B cell (primary cell): Measurements from ENCODE around the gene DMC1. TPM values are rescaled to one million over a fixed set of nuclear protein-coding genes. Genes with fewer than 3 reads are reported as not detected.
"Not testable (repeated sequence)": the region's sequence is repeated elsewhere in the genome, so short reads cannot be mapped to it uniquely, and the experiment has no call there.

Source experiments
- ATAC-seq: fragments of 200-7000 bp; cut with Tn5 transposase; one replicate; pipeline ENCODE4 v1.10.0; 2021; ENCODE audit warnings: low read depth, mild to moderate bottlenecking, moderate number of reproducible peaks, moderate library complexity
- CTCF ChIA-PET: fragments of 350-600 bp; sonication (Branson Sonifier 250); formaldehyde crosslinking; loops from one replicate; lab custom pipeline; 2021; ENCODE audit warnings: antibody characterized with exemption, inconsistent platforms; lab: Charles Lee
- POLR2A ChIA-PET: fragments of 350-600 bp; sonication (Branson Sonifier 250); formaldehyde crosslinking; loops from one replicate; lab custom pipeline; 2021; ENCODE audit warnings: antibody characterized with exemption; lab: Charles Lee
- DNase-seq: peaks from one replicate; pipeline ENCODE4 v3.0.0; 2013
- H2AFZ ChIP-seq: 2 replicates; pipeline ENCODE4 v1.6.1; 2012; ENCODE audit warnings: mild to moderate bottlenecking, low read depth, low read length; ENCODE audit not compliant: insufficient read depth, poor library complexity, severe bottlenecking
- H3K27ac ChIP-seq, 2 donors: 1 replicate in 1 of 2; 2 replicates in 1 of 2; pipeline ENCODE4 v1.5.1; 2012 to 2013; ENCODE audit warnings: low read length in 2 of 2, mild to moderate bottlenecking in 2 of 2, moderate library complexity in 1 of 2
- H3K27me3 ChIP-seq, 4 experiments: fragments of 200-600 bp in 1 of 4; sonication (generic) in 1 of 4; replicated peaks in 1 of 4; 1 replicate in 2 of 4; 2 replicates in 2 of 4; pipeline versions ENCODE4 v1.6.1 to v1.7.0; 2013 to 2016; ENCODE audit warnings: low read length in 3 of 4, mild to moderate bottlenecking in 2 of 4, mixed read lengths in 1 of 4, moderate library complexity in 1 of 4; ENCODE audit not compliant: insufficient read depth in 4 of 4, control insufficient read depth in 3 of 4; ENCODE audit errors: control extremely low read depth in 1 of 4
- H3K36me3 ChIP-seq, 2 experiments: replicated peaks in 1 of 2; 1 replicate in 1 of 2; 2 replicates in 1 of 2; pipeline versions ENCODE4 v1.6.1 to v1.7.1; 2013; ENCODE audit warnings: low read length in 1 of 2; ENCODE audit not compliant: insufficient read depth in 2 of 2, control insufficient read depth in 1 of 2; ENCODE audit errors: control extremely low read depth in 1 of 2, extremely low read depth in 1 of 2
- H3K4me1 ChIP-seq, 2 donors: fragments of 200-600 bp in 1 of 2; sonication (generic) in 1 of 2; 1 replicate in 1 of 2; 2 replicates in 1 of 2; pipeline versions ENCODE4 v1.5.1 to v1.6.1; 2013 to 2017; ENCODE audit warnings: low read length in 2 of 2; ENCODE audit not compliant: control insufficient read depth in 2 of 2, insufficient read depth in 2 of 2
- H3K4me2 ChIP-seq: replicated peaks from 2 replicates; pipeline ENCODE3; 2012; ENCODE audit warnings: mild to moderate bottlenecking, low read depth, low read length; ENCODE audit not compliant: poor library complexity, severe bottlenecking
- H3K4me3 ChIP-seq, 5 experiments: fragments of 200-600 bp in 1 of 5; sonication (generic) in 1 of 5; 1 replicate in 3 of 5; 2 replicates in 2 of 5; pipeline versions ENCODE4 v1.5.1 to v1.7.0; 2011 to 2016; ENCODE audit warnings: low read length in 4 of 5, mild to moderate bottlenecking in 4 of 5, low read depth in 2 of 5, control low read depth in 1 of 5, moderate library complexity in 1 of 5; ENCODE audit not compliant: insufficient read depth in 1 of 5; ENCODE audit errors: control extremely low read depth in 1 of 5, extremely low read depth in 1 of 5
- H3K79me2 ChIP-seq: fragments of 200-600 bp; sonication (generic); one replicate; pipeline ENCODE4 v1.6.0; 2016; ENCODE audit warnings: low read length; ENCODE audit not compliant: control insufficient read depth, insufficient read depth
- H3K9ac ChIP-seq: fragments of 200-600 bp; sonication (generic); 2 replicates; pipeline ENCODE4 v1.6.1; 2017; ENCODE audit warnings: mild to moderate bottlenecking, low read length, moderate library complexity
- H3K9me3 ChIP-seq, 3 donors: one replicate each; pipeline versions ENCODE4 v1.6.1 to v1.7.1; 2013; ENCODE audit warnings: low read length in 2 of 3; ENCODE audit not compliant: control insufficient read depth in 2 of 3, insufficient read depth in 1 of 3; ENCODE audit errors: control extremely low read depth in 1 of 3
- H4K20me1 ChIP-seq: 2 replicates; pipeline ENCODE4 v1.6.0; 2012; ENCODE audit warnings: mild to moderate bottlenecking, low read length; ENCODE audit not compliant: insufficient read depth, control insufficient read depth, poor library complexity, severe bottlenecking
- H3K27ac Mint-ChIP-seq: one replicate; pipeline ENCODE4 v1.8.0; 2021; ENCODE audit warnings: mixed read lengths
- H3K27me3 Mint-ChIP-seq: one replicate; pipeline ENCODE4 v1.8.0; 2021; ENCODE audit warnings: mixed read lengths
- H3K4me1 Mint-ChIP-seq: one replicate; pipeline ENCODE4 v1.8.0; 2021; ENCODE audit warnings: mixed read lengths
- H3K4me3 Mint-ChIP-seq: one replicate; pipeline ENCODE4 v1.8.0; 2021; ENCODE audit warnings: mixed read lengths
- H3K9me3 Mint-ChIP-seq: one replicate; pipeline ENCODE4 v1.8.0; 2022; ENCODE audit warnings: mixed read lengths; ENCODE audit not compliant: insufficient read depth
- CTCF ChIP-seq: fragments of 200-600 bp; IDR thresholded peaks from one replicate; pipeline ENCODE4 v1.8.0; 2022; ENCODE audit warnings: antibody characterized with exemption, mild to moderate bottlenecking
- EZH2 ChIP-seq: IDR thresholded peaks from 2 replicates; pipeline ENCODE4 v1.6.1; 2012; ENCODE audit warnings: borderline replicate concordance, low read depth, mild to moderate bottlenecking, moderate library complexity, low read length; ENCODE audit not compliant: insufficient read depth, poor library complexity, severe bottlenecking
- WGBS: methylation state at CpG from one replicate; pipeline ENCODE4 v1.1.5; 2013; ENCODE audit warnings: missing lambda C conversion rate; ENCODE audit not compliant: insufficient coverage; 5-methylcytosine and 5-hydroxymethylcytosine counted together
- intact Hi-C: fragments of 100-400 bp; cut with micrococcal nuclease; formaldehyde crosslinking; loops from one replicate; pipeline ENCODE4 v1.10.0; 2022
- polyA plus RNA-seq: library from polyadenylated mRNA; depleted of rRNA; stranded (reverse); fragments of >200 nt; gene quantifications from 2 replicates; pipeline ENCODE4 v1.2.3, GENCODE V29; 2012
- total RNA-seq, 2 donors: library from RNA; stranded (reverse); fragments of 120-200 nt in 1 of 2; gene quantifications; 1 replicate in 1 of 2; 2 replicates in 1 of 2; pipeline versions ENCODE4 v1.2.3 to v1.2.4, GENCODE V29; 2013 to 2022

Gene DMC1
- total and polyA plus RNA-seq, 2 donors (not counting 1 experiment from before 2014, with no cell fraction given), result 0.64 TPM; not detected in 1

- no peak overlapping the region for H3K27ac Mint-ChIP-seq
- Histone ChIP-seq H2AFZ (no peak overlapping the region), H3K27me3 (peaks cover 0 to 3% (median 0%) of the 10 kb centered on the region in 4 experiments), H3K27ac (no peak overlapping the region), H3K9ac (no peak overlapping the region), H3K36me3 (no peaks in the 10 kb centered on the region), H4K20me1 (no peaks in the 10 kb centered on the region), H3K79me2 (no peaks in the 10 kb centered on the region), H3K9me3 (peaks cover 0 to 8% (median 3%) of the 10 kb centered on the region in 3 donors), H3K4me1 (no peaks in the 10 kb centered on the region), H3K4me2 (no peak overlapping the region), H3K4me3 (no peak overlapping the region)
- H3K4me1 Mint-ChIP-seq, result no peaks in the 10 kb centered on the region
- intact Hi-C loops, result no loop called here
- ChIA-PET POLR2A (no interaction called here), CTCF (no interaction called here)
- peaks cover 26% of the 10 kb centered on the region for H3K27me3 Mint-ChIP-seq
- ATAC-seq, result no peak
- no peak overlapping the region for H3K4me3 Mint-ChIP-seq
- peaks cover 3% of the 10 kb centered on the region for H3K9me3 Mint-ChIP-seq
- no peak for DNase-seq
- WGBS, result no CpG with 5 or more reads among the region's 1 CpG
- no peak for TF ChIP-seq EZH2
- TF ChIP-seq CTCF, result no peak
Measured at GRCh38 chr22:38618258-38618657, 48.3 kb upstream of the DMC1 start.

GRCh38 chr22:38615064-38615405 lies 45.1 kb upstream of the DMC1 start:
- intact Hi-C loops, DNase-seq, H3K4me1 Mint-ChIP-seq, CTCF ChIA-PET, H3K9me3 ChIP-seq, H3K27me3 ChIP-seq, H3K4me3 ChIP-seq, ATAC-seq, H3K79me2 ChIP-seq, H3K27ac Mint-ChIP-seq, H3K4me3 Mint-ChIP-seq, H3K4me1 ChIP-seq, H3K36me3 ChIP-seq, H2AFZ ChIP-seq, POLR2A ChIA-PET, H4K20me1 ChIP-seq, H3K9me3 Mint-ChIP-seq, H3K9ac ChIP-seq, H3K27ac ChIP-seq, H3K4me2 ChIP-seq: not testable (repeated sequence)
- 93% methylated on average over 3 of the region's 9 CpGs for WGBS
- H3K27me3 Mint-ChIP-seq, result peaks cover 26% of the 10 kb centered on the region
